Measurements from ENCODE around the gene B9D1.

B9D1 gene

GRCh38 chr17:19365499-19365817 lies 2.9 kb upstream of the B9D1 start:
- no peak for DNase-seq (ENCODE audit: low read depth, low spot score)
- H3K4me3 ChIP-seq (ENCODE audit: low read depth, low read length): no peak overlapping the region
- TF ChIP-seq CTCF (IDR thresholded peaks at IDR 0.05; ENCODE audit: low read depth, low read length): no peak
- in situ Hi-C loops (cut with HindIII; ENCODE audit: low sequenced_read_pairs): no loop called here

- DNase-seq (ENCODE audit: low read depth, low spot score): no peak
- no peak for TF ChIP-seq CTCF (IDR thresholded peaks at IDR 0.05; ENCODE audit: low read depth, low read length)
- in situ Hi-C loops (cut with HindIII; ENCODE audit: low sequenced_read_pairs): no loop called here
- no peak overlapping the region for H3K4me3 ChIP-seq (ENCODE audit: low read depth, low read length)
These were observed 2.4 kb upstream of the B9D1 start for GRCh38 chr17:19364699-19365498.

GRCh38 chr17:19363460-19364035 lies 1.0 kb upstream of the B9D1 start:
- no peak for TF ChIP-seq CTCF (IDR thresholded peaks at IDR 0.05; ENCODE audit: low read depth, low read length)
- DNase-seq (ENCODE audit: low read depth, low spot score): no peak
- in situ Hi-C loops (cut with HindIII; ENCODE audit: low sequenced_read_pairs): no loop called here
- H3K4me3 ChIP-seq (ENCODE audit: low read depth, low read length): no peak overlapping the region

- no peak for DNase-seq (ENCODE audit: low read depth, low spot score)
- H3K4me3 ChIP-seq (ENCODE audit: low read depth, low read length): peak overlapping the region; percentile 67
- in situ Hi-C loops (cut with HindIII; ENCODE audit: low sequenced_read_pairs): no loop called here
- TF ChIP-seq CTCF (IDR thresholded peaks at IDR 0.05; ENCODE audit: low read depth, low read length): no peak
These were observed 553 bp upstream of the B9D1 start for GRCh38 chr17:19363114-19363438.

- peak overlapping the region; percentile 67 for H3K4me3 ChIP-seq (ENCODE audit: low read depth, low read length)
- in situ Hi-C loops (cut with HindIII; ENCODE audit: low sequenced_read_pairs): no loop called here
- DNase-seq (ENCODE audit: low read depth, low spot score): no peak
- TF ChIP-seq CTCF (IDR thresholded peaks at IDR 0.05; ENCODE audit: low read depth, low read length): no peak
These were observed 613 bp downstream of the B9D1 start for GRCh38 chr17:19361944-19362276.

GRCh38 chr17:19361326-19361725 lies 1.2 kb downstream of the B9D1 start:
- H3K4me3 ChIP-seq (ENCODE audit: low read depth, low read length): no peak overlapping the region
- in situ Hi-C loops (cut with HindIII; ENCODE audit: low sequenced_read_pairs): no loop called here
- no peak for DNase-seq (ENCODE audit: low read depth, low spot score)
- TF ChIP-seq CTCF (IDR thresholded peaks at IDR 0.05; ENCODE audit: low read depth, low read length): no peak

All from astrocyte of the spinal cord (primary cell).